WTC11 (cell line): Measurements from ENCODE around the gene LPCAT1. TPM values are rescaled to one million over a fixed set of nuclear protein-coding genes. Genes with fewer than 3 reads are reported as not detected.

ENCODE experiments used
- ATAC-seq: fragments of 200-7000 bp; cut with Tn5 transposase; 2 replicates; pipeline ENCODE4 v1.10.0; 2021; ENCODE audit warnings: mild to moderate bottlenecking, moderate library complexity
- CTCF ChIA-PET: fragments of 300-600 bp; sonication (Branson Sonifier 250); formaldehyde crosslinking; loops from one replicate; lab custom pipeline; 2021; ENCODE audit warnings: antibody characterized with exemption; lab: Charles Lee
- POLR2A ChIA-PET: fragments of 350-600 bp; sonication (Branson Sonifier 250); formaldehyde crosslinking; loops from one replicate; lab custom pipeline; 2021; ENCODE audit warnings: antibody characterized with exemption; lab: Charles Lee
- DNase-seq: peaks from one replicate; pipeline ENCODE4 v3.0.0; 2021; ENCODE audit warnings: low spot score
- H3K27ac Mint-ChIP-seq: 2 replicates; pipeline ENCODE4 v1.8.0; 2021; ENCODE audit warnings: mixed read lengths
- H3K27me3 Mint-ChIP-seq: 2 replicates; pipeline ENCODE4 v1.8.0; 2021; ENCODE audit warnings: low read depth, mild to moderate bottlenecking, moderate library complexity, mixed read lengths
- H3K36me3 Mint-ChIP-seq: 2 replicates; pipeline ENCODE4 v1.8.0; 2021; ENCODE audit warnings: mixed read lengths
- H3K4me1 Mint-ChIP-seq: 2 replicates; pipeline ENCODE4 v1.8.0; 2022; ENCODE audit warnings: mixed read lengths
- H3K4me3 Mint-ChIP-seq: 2 replicates; pipeline ENCODE4 v1.8.0; 2021; ENCODE audit warnings: mild to moderate bottlenecking, moderate library complexity, mixed read lengths
- H3K9me3 Mint-ChIP-seq: 2 replicates; pipeline ENCODE4 v1.8.0; 2021; ENCODE audit warnings: mixed read lengths
- CREM ChIP-seq: sonication (generic); formaldehyde crosslinking; IDR thresholded peaks from 2 replicates; pipeline ENCODE4 v1.8.1; 2022; ENCODE audit warnings: mild to moderate bottlenecking, missing genetic modification reagents, moderate library complexity
- E2F1 ChIP-seq: sonication (generic); formaldehyde crosslinking; IDR thresholded peaks from 2 replicates; pipeline ENCODE4 v1.8.0; 2022; ENCODE audit warnings: mild to moderate bottlenecking, missing genetic modification reagents
- ETV6 ChIP-seq: sonication (generic); formaldehyde crosslinking; IDR thresholded peaks from 2 replicates; pipeline ENCODE4 v1.8.1; 2022; ENCODE audit warnings: mild to moderate bottlenecking, missing genetic modification reagents
- FOXP4 ChIP-seq: sonication (generic); formaldehyde crosslinking; IDR thresholded peaks from 2 replicates; pipeline ENCODE4 v1.8.0; 2022; ENCODE audit warnings: mild to moderate bottlenecking, missing genetic modification reagents
- HMGA2 ChIP-seq: fragments of 250-450 bp; sonication (Bioruptor Pico); IDR thresholded peaks from 2 replicates; pipeline ENCODE4 v1.4.0; 2021; ENCODE audit warnings: mild to moderate bottlenecking, moderate library complexity
- IRF2 ChIP-seq: sonication (generic); formaldehyde crosslinking; IDR thresholded peaks from 2 replicates; pipeline ENCODE4 v1.8.0; 2022; ENCODE audit warnings: low read depth, missing genetic modification reagents, borderline replicate concordance
- NFYB ChIP-seq: sonication (generic); formaldehyde crosslinking; conservative IDR thresholded peaks from 2 replicates; pipeline ENCODE4 v1.8.0; 2022; ENCODE audit warnings: low read depth, missing genetic modification reagents
- NR2C2 ChIP-seq: sonication (generic); formaldehyde crosslinking; IDR thresholded peaks from 2 replicates; pipeline ENCODE4 v1.8.0; 2022; ENCODE audit warnings: mild to moderate bottlenecking, missing genetic modification reagents
- PRDM15 ChIP-seq: sonication (generic); formaldehyde crosslinking; IDR thresholded peaks from 2 replicates; pipeline ENCODE4 v1.8.0; 2022; ENCODE audit warnings: missing genetic modification reagents
- SMAD4 ChIP-seq: sonication (generic); formaldehyde crosslinking; IDR thresholded peaks from 2 replicates; pipeline ENCODE4 v1.8.0; 2022; ENCODE audit warnings: mild to moderate bottlenecking, missing genetic modification reagents
- USF1 ChIP-seq: sonication (generic); formaldehyde crosslinking; IDR thresholded peaks from 2 replicates; pipeline ENCODE4 v1.8.0; 2022; ENCODE audit warnings: mild to moderate bottlenecking, missing genetic modification reagents
- USF2 ChIP-seq: sonication (generic); formaldehyde crosslinking; IDR thresholded peaks from 2 replicates; pipeline ENCODE4 v1.8.1; 2023; ENCODE audit warnings: mild to moderate bottlenecking, missing genetic modification reagents, moderate library complexity
- ZBTB43 ChIP-seq: sonication (generic); formaldehyde crosslinking; IDR thresholded peaks from 2 replicates; pipeline ENCODE4 v1.8.1; 2023; ENCODE audit warnings: mild to moderate bottlenecking, missing genetic modification reagents
- ZMAT4 ChIP-seq: fragments of 250-450 bp; sonication (Bioruptor Pico); IDR thresholded peaks from 2 replicates; pipeline ENCODE4 v1.9.0; 2021; ENCODE audit warnings: mild to moderate bottlenecking
- ZNF232 ChIP-seq: sonication (generic); formaldehyde crosslinking; IDR thresholded peaks from 2 replicates; pipeline ENCODE4 v1.8.0; 2022; ENCODE audit warnings: mild to moderate bottlenecking, missing genetic modification reagents
- ZNF416 ChIP-seq: fragments of 250-450 bp; sonication (Bioruptor Pico); IDR thresholded peaks from 2 replicates; pipeline ENCODE4 v1.9.0; 2021; ENCODE audit warnings: mild to moderate bottlenecking, inconsistent platforms
- total RNA-seq: library from RNA; stranded (reverse); gene quantifications from 3 replicates; pipeline ENCODE4 v1.2.3, GENCODE V29; 2021

The LPCAT1 gene
- total RNA-seq, 1 experiment from 2014 or later, result 206 TPM

GRCh38 chr5:1510151-1510561 lies 13.6 kb downstream of the LPCAT1 start:
- DNase-seq (peak; percentile 5), ATAC-seq (no peak)
- ChIA-PET CTCF (no interaction called here), POLR2A (interaction anchor here (0.7 kb wide), 1 partner anchor 45 kb away, joined by 3 read pairs; no protein-coding TSS in a partner anchor)
- Mint-ChIP-seq H3K36me3 (peaks cover 15% of the 10 kb centered on the region), H3K27me3 (no peaks in the 10 kb centered on the region), H3K9me3 (no peaks in the 10 kb centered on the region), H3K4me3 (no peak overlapping the region), H3K4me1 (peaks cover 76% of the 10 kb centered on the region), H3K27ac (peak overlapping the region; percentile 85)
- TF ChIP-seq ZNF232 (CRISPR knock-in tag) (no peak), FOXP4 (CRISPR knock-in tag) (no peak), SMAD4 (CRISPR knock-in tag) (no peak), PRDM15 (CRISPR knock-in tag) (no peak), USF2 (CRISPR knock-in tag) (no peak), USF1 (no peak), ZMAT4 (CRISPR knock-in tag) (no peak)

GRCh38 chr5:1509346-1510085 lies 14.2 kb downstream of the LPCAT1 start:
- Mint-ChIP-seq H3K9me3 (no peaks in the 10 kb centered on the region), H3K4me1 (peaks cover 78% of the 10 kb centered on the region), H3K27me3 (no peaks in the 10 kb centered on the region), H3K36me3 (peaks cover 15% of the 10 kb centered on the region), H3K27ac (peak overlapping the region; percentile 93), H3K4me3 (no peak overlapping the region)
- POLR2A ChIA-PET, result interaction anchor here (0.7 kb wide), 1 partner anchor 46 kb away, joined by 3 read pairs; no protein-coding TSS in a partner anchor
- DNase-seq (peak; percentile 10), ATAC-seq (no peak)
- CTCF ChIA-PET, result no interaction called here
- TF ChIP-seq SMAD4 (CRISPR knock-in tag), result no peak
- no peak for TF ChIP-seq ZNF232 (CRISPR knock-in tag)
- no peak for TF ChIP-seq CREM
- TF ChIP-seq ZBTB43 (CRISPR knock-in tag), result no peak
- TF ChIP-seq NFYB (CRISPR knock-in tag), result no peak
- no peak for TF ChIP-seq IRF2 (CRISPR knock-in tag)
- TF ChIP-seq HMGA2, result no peak
- no peak for TF ChIP-seq ZNF416
- TF ChIP-seq NR2C2 (CRISPR knock-in tag), result no peak
- no peak for TF ChIP-seq E2F1 (CRISPR knock-in tag)
- no peak for TF ChIP-seq ETV6 (CRISPR knock-in tag)
